Cardiac fibroblast (primary cell): ENCODE results near the gene GNG12.

Source experiments
- DNase-seq, 2 donors: peaks; one replicate each; pipeline versions ENCODE4 v3.0.0 to v3.0.0-alpha.2; 2010; ENCODE audit warnings: low read depth in 2 of 2
- H3K4me3 ChIP-seq, 2 donors: replicated peaks in 1 of 2; 1 replicate in 1 of 2; 2 replicates in 1 of 2; pipeline ENCODE4 v1.5.1; 2011; ENCODE audit warnings: low read depth in 2 of 2, low read length in 2 of 2, mild to moderate bottlenecking in 2 of 2, moderate library complexity in 1 of 2
- CTCF ChIP-seq: IDR thresholded peaks from one replicate; pipeline ENCODE4 v1.5.1; 2011; ENCODE audit warnings: low read depth, mild to moderate bottlenecking, low read length, inconsistent platforms

GNG12 gene

DNA sequence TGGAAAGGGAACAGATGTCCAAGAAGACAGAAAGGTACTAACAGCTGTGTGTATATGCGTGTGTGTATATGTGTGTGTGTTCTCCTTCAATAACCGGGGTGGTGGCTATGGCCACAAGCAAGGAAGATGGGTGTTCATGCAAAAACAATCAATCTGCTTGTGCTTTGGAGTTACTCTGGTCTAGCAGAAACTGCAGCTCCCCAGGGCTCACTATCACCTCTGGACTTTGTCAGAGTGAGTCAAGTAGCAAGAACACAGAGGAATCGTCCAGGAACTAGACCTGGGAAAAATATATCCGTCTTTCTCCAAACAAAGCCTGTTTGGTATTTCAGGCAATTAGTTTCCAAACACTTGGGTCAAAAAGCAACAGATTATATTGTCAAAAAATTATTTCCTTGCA is 68.6 kb downstream of the GNG12 start:
- H3K4me3 ChIP-seq = no peak overlapping the region
- no peak for TF ChIP-seq CTCF
- no peak for DNase-seq

GRCh38 chr1:67761730-67762129 is 71.5 kb downstream of the GNG12 start:
- DNase-seq = no peak
- TF ChIP-seq CTCF = no peak
- H3K4me3 ChIP-seq = no peak overlapping the region

DNA sequence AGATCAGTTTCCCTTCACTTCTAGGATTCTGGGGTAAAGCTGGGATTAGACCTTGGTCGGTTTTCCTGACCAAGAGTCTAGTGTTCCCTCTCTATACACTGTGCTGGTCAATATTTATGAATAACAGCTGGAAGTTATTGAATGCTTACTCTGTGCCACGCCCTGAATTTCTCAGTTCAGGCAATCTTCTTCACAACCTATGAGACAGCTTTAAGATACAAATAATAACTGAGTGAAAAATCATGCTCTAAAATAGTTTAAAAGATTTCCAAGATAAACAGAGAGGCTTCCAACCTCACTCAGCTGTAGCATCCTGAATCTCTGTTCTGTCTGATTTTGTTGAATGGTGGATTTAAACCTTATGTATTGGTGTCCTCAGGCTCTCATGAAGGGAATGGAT is 72.2 kb downstream of the GNG12 start:
- no peak overlapping the region for H3K4me3 ChIP-seq
- no peak for TF ChIP-seq CTCF
- DNase-seq = no peak

- no peak overlapping the region for H3K4me3 ChIP-seq
- peak; percentile 75 for TF ChIP-seq CTCF
- peak; percentile 74 to 86 for DNase-seq
These were observed 73.0 kb downstream of the GNG12 start for GRCh38 chr1:67760030-67760821.

DNA sequence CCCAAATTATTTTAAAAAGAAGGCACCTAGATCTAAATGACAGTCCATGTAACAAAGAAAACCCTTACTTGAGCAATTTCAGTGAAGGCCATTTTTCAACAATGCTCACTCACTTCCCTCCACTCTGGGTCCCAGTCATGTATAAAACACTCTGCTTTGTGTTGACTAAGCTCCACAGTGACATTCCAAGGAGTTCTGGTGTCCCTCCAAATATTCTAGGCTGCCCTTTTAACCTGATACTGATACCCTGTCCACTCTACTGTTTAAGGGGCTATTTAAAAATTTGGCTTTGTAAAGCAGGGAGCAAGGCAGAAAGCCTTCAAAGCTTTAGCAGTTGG is 73.6 kb downstream of the GNG12 start:
- peak in 1 of 2 donors; percentile 73 for DNase-seq
- H3K4me3 ChIP-seq = no peak overlapping the region
- no peak for TF ChIP-seq CTCF

DNA sequence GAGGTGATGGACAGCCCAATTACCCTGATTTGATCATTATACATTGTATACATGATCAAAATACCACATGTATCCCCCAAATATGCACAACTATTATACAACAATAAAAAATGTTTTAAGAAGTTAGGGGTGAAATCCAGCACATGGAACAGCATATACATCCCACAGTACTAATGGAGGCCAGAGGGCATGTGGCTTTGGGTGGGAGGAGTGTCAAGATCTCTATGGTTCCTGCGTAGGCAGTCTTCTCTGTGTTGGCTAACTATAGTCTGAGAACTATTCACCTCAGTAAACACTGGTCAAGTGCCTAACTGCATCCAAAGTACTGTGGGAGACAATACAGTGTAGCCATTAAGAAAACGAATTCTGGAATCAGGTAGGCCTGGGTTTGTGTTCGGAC is 74.2 kb downstream of the GNG12 start:
- TF ChIP-seq CTCF = no peak
- no peak for DNase-seq
- no peak overlapping the region for H3K4me3 ChIP-seq

DNA sequence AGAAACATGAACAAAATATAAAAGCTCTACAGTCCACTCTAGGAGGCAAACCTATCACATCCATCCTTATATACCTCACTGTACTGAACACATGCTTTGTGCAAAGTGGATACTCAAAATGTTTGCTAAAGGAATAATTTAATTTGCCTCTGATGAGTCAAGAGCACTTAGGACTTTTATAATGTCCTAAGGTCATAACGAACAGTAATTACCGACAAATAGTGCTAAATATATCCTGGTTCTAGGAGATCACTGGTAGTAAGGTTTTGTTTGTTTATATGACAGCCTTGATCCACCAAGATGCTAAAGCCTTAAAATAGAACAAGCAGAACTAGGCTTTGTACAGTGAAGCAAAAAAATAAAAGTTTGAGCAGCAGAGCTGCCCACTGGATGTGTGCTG is 77.6 kb downstream of the GNG12 start:
- no peak overlapping the region for H3K4me3 ChIP-seq
- no peak for DNase-seq
- TF ChIP-seq CTCF = no peak
